DND-41 (cell line): Measurements from ENCODE around the gene ZNF101.
"Not testable (repeated sequence)": the region's sequence is repeated elsewhere in the genome, so short reads cannot be mapped to it uniquely, and the experiment has no call there.

ENCODE experiments used
- CTCF ChIP-seq: IDR thresholded peaks from 2 replicates; pipeline ENCODE4 v1.5.1; 2012; ENCODE audit warnings: borderline replicate concordance, low read length, moderate library complexity, mild to moderate bottlenecking; ENCODE audit not compliant: poor library complexity, severe bottlenecking; ENCODE audit errors: extremely low read depth
- EZH2 ChIP-seq: IDR thresholded peaks from 3 replicates; pipeline ENCODE4 v1.6.1; 2012; ENCODE audit warnings: borderline replicate concordance, low read depth, mild to moderate bottlenecking, moderate library complexity, low read length, inconsistent platforms; ENCODE audit not compliant: severe bottlenecking

GRCh38 chr19:19689023-19689422, 20.4 kb downstream of the ZNF101 start:
- not testable (repeated sequence) for TF ChIP-seq EZH2, CTCF
